ENCODE measurements around the gene TMEM80. TPM values are rescaled to one million over a fixed set of nuclear protein-coding genes. Genes with fewer than 3 reads are reported as not detected.

The TMEM80 gene
- total and polyA plus RNA-seq, 10 of the 15 experiments (the other 5 are each of a cell fraction or from before 2014, with no cell fraction given) = 6.7 to 30.9 (median 20.7) TPM

DNA sequence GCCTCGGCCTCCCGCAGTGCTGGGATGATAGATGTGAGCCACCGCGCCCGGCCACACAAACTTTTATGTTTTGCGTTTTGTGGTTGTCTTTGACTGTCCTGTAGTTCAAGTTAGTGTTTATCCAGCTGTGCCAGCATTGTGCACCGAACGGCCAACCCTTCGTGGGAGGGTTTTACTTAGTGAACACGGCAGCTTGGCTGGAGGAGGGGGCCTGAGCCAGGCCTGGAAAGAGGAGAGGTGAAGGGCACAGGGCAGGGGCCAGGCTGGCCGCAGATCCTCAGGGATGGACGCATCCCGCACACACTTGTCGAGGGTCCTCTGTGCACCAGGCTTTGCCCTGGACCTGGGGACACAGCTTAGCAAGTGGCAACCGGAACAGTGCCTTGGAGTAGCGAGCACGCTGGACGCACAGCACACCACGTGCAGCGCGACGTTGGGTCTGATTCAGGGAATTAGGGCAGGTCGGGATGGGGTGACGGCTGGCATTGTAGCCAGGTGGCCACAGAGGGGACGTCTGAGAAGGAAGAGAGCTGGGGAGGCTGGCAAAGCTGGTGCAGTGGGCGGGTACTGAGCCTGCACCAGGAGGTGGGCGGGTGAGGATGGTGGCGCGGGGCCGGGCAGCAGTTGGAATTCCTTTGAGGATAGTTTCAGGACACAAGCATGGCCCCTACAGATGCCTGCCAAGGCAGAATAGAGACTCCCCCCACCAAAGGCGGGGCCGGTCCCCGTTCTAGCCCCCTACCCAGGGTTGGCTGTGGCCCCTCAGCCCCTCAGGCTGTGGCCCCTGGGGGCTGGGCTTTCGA, 23.8 kb downstream of the TMEM80 start:
- WGBS (ENCODE audit: insufficient coverage, insufficient replicate concordance, low lambda C conversion rate, missing lambda C conversion rate) = 80% methylated on average over 31 of the region's 34 CpGs
- no peak for TF ChIP-seq CBX3 (IDR thresholded peaks at IDR 0.05; ENCODE audit: borderline replicate concordance, low read depth)
- no peaks in the 10 kb centered on the region for H4K20me1 ChIP-seq (ENCODE audit: control insufficient read depth, insufficient read depth)
- DNase-seq (ENCODE audit: low read depth, low spot score) (no peak), ATAC-seq (no peak), FAIRE-seq (no peak)
- no peaks in the 10 kb centered on the region for H3K79me2 ChIP-seq (ENCODE audit: control insufficient read depth, insufficient read depth, low read length)
- no peaks in the 10 kb centered on the region; the same call in 2 of the 3 replicates for H3K9me3 ChIP-seq (replicated peaks; ENCODE audit: control insufficient read depth, insufficient read depth, low read length)
- ChIA-PET POLR2A (interaction anchor here (8.2 kb wide), 1 partner anchor 24 kb away, joined by 72 read pairs; the partner anchor contains the start of genes DEAF1 and TMEM80), SMC1A (ENCODE audit: uncharacterized antibody, unreplicated experiment) (interaction anchor here (2.7 kb wide), 1 partner anchor 23 kb away, joined by 30 read pairs; the partner anchor contains the start of gene TMEM80), RAD21 (ENCODE audit: unreplicated experiment) (interaction anchor here (6.3 kb wide), 1 partner anchor 24 kb away, joined by 112 read pairs; the partner anchor contains the start of genes DEAF1 and TMEM80), CTCF (no interaction called here)
- H2AFZ ChIP-seq (ENCODE audit: control insufficient read depth, low read depth, low read length) = no peak overlapping the region
- H3K4me1 ChIP-seq (ENCODE audit: control insufficient read depth, insufficient read depth, low read length) = peaks cover 12% of the 10 kb centered on the region
- no peak overlapping the region for H3K4me2 ChIP-seq (ENCODE audit: control insufficient read depth, insufficient read depth)
- in situ Hi-C loops (cut with MboI) = loop anchor here (10.0 kb wide), 1 partner anchor 55 kb away; no protein-coding TSS in a partner anchor
- H3K27ac ChIP-seq (ENCODE audit: control insufficient read depth, insufficient read depth) = no peak overlapping the region
- H3K9ac ChIP-seq (ENCODE audit: control insufficient read depth, insufficient read depth, low read length) = no peak overlapping the region
- no peaks in the 10 kb centered on the region for H3K36me3 ChIP-seq (ENCODE audit: control insufficient read depth in 2 of 2, insufficient read depth in 2 of 2, low read length in 1 of 2)
- H3K4me3 ChIP-seq = no peak overlapping the region
- no TSS peak for BruUV-seq (replicated peaks)
- intact Hi-C loops (cut with micrococcal nuclease; ENCODE audit: unreplicated experiment) = loop anchor here (2.0 to 5.0 kb wide), 2 partner anchors 23 to 102 kb away; partner anchors contain the start of gene IRF7
- 0 out of 4 replicates have a peak, but pooled peaks cover 0 to 3% of the 10 kb centered on the region in 2 experiments for H3K27me3 ChIP-seq (replicated peaks in 1 of 2; ENCODE audit: control insufficient read depth in 2 of 2, insufficient read depth in 2 of 2, low read length in 1 of 2)

- no peak for DNase-seq (ENCODE audit: low read depth, low spot score)
- H3K36me3 ChIP-seq (ENCODE audit: control insufficient read depth in 2 of 2, insufficient read depth in 2 of 2, low read length in 1 of 2) = no peaks in the 10 kb centered on the region
- no peaks in the 10 kb centered on the region for H4K20me1 ChIP-seq (ENCODE audit: control insufficient read depth, insufficient read depth)
- H3K27me3 ChIP-seq (replicated peaks in 1 of 2; ENCODE audit: control insufficient read depth in 2 of 2, insufficient read depth in 2 of 2, low read length in 1 of 2) = 0 out of 4 replicates have a peak, but pooled peaks cover 0 to 3% of the 10 kb centered on the region in 2 experiments
- in situ Hi-C loops (cut with MboI) (loop anchor here (10.0 kb wide), 1 partner anchor 55 kb away; no protein-coding TSS in a partner anchor), intact Hi-C loops (cut with micrococcal nuclease; ENCODE audit: unreplicated experiment) (loop anchor here (2.0 to 5.0 kb wide), 2 partner anchors 23 to 103 kb away; partner anchors contain the start of gene IRF7)
- no peak overlapping the region; the same call in 1 of the 2 replicates for H3K4me3 ChIP-seq
- H3K9ac ChIP-seq (ENCODE audit: control insufficient read depth, insufficient read depth, low read length) = no peak overlapping the region
- SMC1A ChIA-PET (ENCODE audit: uncharacterized antibody, unreplicated experiment) = interaction anchor here (2.7 kb wide), 1 partner anchor 23 kb away, joined by 30 read pairs; the partner anchor contains the start of gene TMEM80
- peaks cover 12% of the 10 kb centered on the region for H3K4me1 ChIP-seq (ENCODE audit: control insufficient read depth, insufficient read depth, low read length)
- ATAC-seq = no peak
- no peak for FAIRE-seq
- no TSS peak for BruUV-seq (replicated peaks)
- H3K27ac ChIP-seq (ENCODE audit: control insufficient read depth, insufficient read depth) = no peak overlapping the region
- WGBS (ENCODE audit: insufficient coverage, insufficient replicate concordance, low lambda C conversion rate, missing lambda C conversion rate) = 82% methylated on average over 35 of the region's 35 CpGs
- CTCF ChIA-PET = interaction anchor here (8.6 kb wide), 1 partner anchor 24 kb away, joined by 127 read pairs; the partner anchor contains the start of genes DEAF1 and TMEM80
- POLR2A ChIA-PET = interaction anchor here (8.2 kb wide), 1 partner anchor 25 kb away, joined by 72 read pairs; the partner anchor contains the start of genes DEAF1 and TMEM80
- H2AFZ ChIP-seq (ENCODE audit: control insufficient read depth, low read depth, low read length) = peak overlapping the region; percentile 64
- H3K4me2 ChIP-seq (ENCODE audit: control insufficient read depth, insufficient read depth) = peak overlapping the region; percentile 74; the same call in 1 of the 2 replicates
- H3K79me2 ChIP-seq (ENCODE audit: control insufficient read depth, insufficient read depth, low read length) = no peaks in the 10 kb centered on the region
- RAD21 ChIA-PET (ENCODE audit: unreplicated experiment) = interaction anchor here (6.3 kb wide), 1 partner anchor 25 kb away, joined by 112 read pairs; the partner anchor contains the start of genes DEAF1 and TMEM80
- no peaks in the 10 kb centered on the region; the same call in 2 of the 3 replicates for H3K9me3 ChIP-seq (replicated peaks; ENCODE audit: control insufficient read depth, insufficient read depth, low read length)
- TF ChIP-seq BRCA1 (IDR thresholded peaks at IDR 0.05; ENCODE audit: low read depth, low read length) = no peak
- no peak for TF ChIP-seq HDAC2 (IDR thresholded peaks at IDR 0.05)
- no peak for TF ChIP-seq EZH2 (IDR thresholded peaks at IDR 0.05; ENCODE audit: borderline replicate concordance, control insufficient read depth, low read depth, low read length)
- TF ChIP-seq BCLAF1 (IDR thresholded peaks at IDR 0.05) = no peak
- no peak for TF ChIP-seq STAT1 (conservative IDR thresholded peaks at IDR 0.05)
- TF ChIP-seq RUNX3 (IDR thresholded peaks at IDR 0.05; ENCODE audit: low read length) = no peak
- TF ChIP-seq IRF3 (IDR thresholded peaks at IDR 0.05) = no peak
- no peak for TF ChIP-seq ZNF622 (IDR thresholded peaks at IDR 0.05)
- TF ChIP-seq BACH1 (IDR thresholded peaks at IDR 0.05; ENCODE audit: borderline replicate concordance) = no peak
These were observed 24.5 kb downstream of the TMEM80 start for GRCh38 chr11:720017-720641.

All from GM12878 (cell line).